Heart right ventricle (tissue), 16 donors: ENCODE data around the gene AXIN1. TPM values are rescaled to one million over a fixed set of nuclear protein-coding genes. Genes with fewer than 3 reads are reported as not detected.

Source experiments
- ATAC-seq, 8 donors: fragments of 200-7000 bp; cut with Tn5 transposase; one replicate each; pipeline ENCODE4 v1.9.1; 2020; ENCODE audit warnings: mild to moderate bottlenecking in 8 of 8, moderate library complexity in 8 of 8, moderate number of reproducible peaks in 1 of 8
- DNase-seq, 2 donors: peaks; one replicate each; pipeline ENCODE4 v3.0.0-alpha.2; 2020
- H3K27ac ChIP-seq, 10 donors: fragments of 200-600 bp; sonication (generic) in 2 of 10; one replicate each; pipeline versions ENCODE4 v1.5.0 to v1.8.0; 2020 to 2022; ENCODE audit warnings: mild to moderate bottlenecking in 3 of 10
- H3K27me3 ChIP-seq, 7 donors: fragments of 200-600 bp; one replicate each; pipeline ENCODE4 v1.8.0; 2021 to 2022; ENCODE audit warnings: mild to moderate bottlenecking in 2 of 7
- H3K36me3 ChIP-seq, 9 donors: fragments of 200-600 bp; sonication (generic) in 1 of 9; one replicate each; pipeline versions ENCODE4 v1.5.0 to v1.8.0; 2020 to 2022; ENCODE audit warnings: mild to moderate bottlenecking in 2 of 9
- H3K4me1 ChIP-seq, 9 donors: fragments of 200-600 bp; sonication (generic) in 1 of 9; one replicate each; pipeline versions ENCODE4 v1.5.0 to v1.8.0; 2020 to 2022; ENCODE audit warnings: mild to moderate bottlenecking in 4 of 9
- H3K4me3 ChIP-seq, 10 donors: fragments of 200-600 bp; sonication (generic) in 2 of 10; one replicate each; pipeline versions ENCODE4 v1.5.0 to v1.8.0; 2020 to 2022; ENCODE audit warnings: mild to moderate bottlenecking in 7 of 10, moderate library complexity in 2 of 10
- H3K9me3 ChIP-seq, 11 donors: fragments of 200-600 bp in 10 of 11; sonication (generic) in 2 of 11; one replicate each; pipeline versions ENCODE4 v1.5.0 to v1.8.0; 2013 to 2022; ENCODE audit warnings: mild to moderate bottlenecking in 2 of 11, control low read depth in 1 of 11, moderate library complexity in 1 of 11
- CTCF ChIP-seq, 9 donors: fragments of 200-600 bp; sonication (generic) in 2 of 9; IDR thresholded peaks; one replicate each; pipeline versions ENCODE4 v1.5.0 to v1.8.0; 2021 to 2022; ENCODE audit warnings: antibody characterized with exemption in 9 of 9, mild to moderate bottlenecking in 5 of 9, moderate library complexity in 1 of 9
- WGBS, 2 donors: extraction: QIAGEN DNeasy Blood & Tissue Kit; methylation state at CpG; one replicate each; pipeline ENCODE4 v1.1.7; 2013; ENCODE audit warnings: inconsistent platforms in 1 of 2; 5-methylcytosine and 5-hydroxymethylcytosine counted together
- intact Hi-C, 10 donors: fragments of 100-400 bp; cut with DNase I; formaldehyde crosslinking; loops; one replicate each; pipeline versions ENCODE4 v1.11.1 to v1.14.2; 2022
- polyA plus RNA-seq, 2 donors: library from polyadenylated mRNA; stranded (reverse); fragments of 200-250 nt; gene quantifications; one replicate each; pipeline ENCODE4 v1.2.3, GENCODE V29; 2013
- total RNA-seq, 10 donors: library from RNA; stranded (reverse); fragmentation: NEBNext Ultra II Directional in 3 of 10; extraction: Animal tissue kit (Norgen Biotek cat#: 25700) in 3 of 10; gene quantifications; one replicate each; pipeline versions ENCODE4 v1.2.1 to v1.2.4, GENCODE V29; 2021 to 2023
- donor health status: Arrhythmogenic right ventricular cardiomyopathy.
- donor health status: ischemic (EF 13 %, LVEDD 7.1; RV severe dilation, severe dysfunction).
- donor health status: healthy with polysubstance abuse.
- donor health status: DM: no; HTN: yes; CAD: no.
- donor health status: DM: no; HTN: no; CAD: no.
- donor health status: ischemic (EF 25% LVEDD 6.9; RV normal size, moderate dysfunction).
- donor health status: ischemic (EF 25% LVEDD 5.7; RV mildly dilated, moderate dysfunction).
- donor health status: healthy.
- donor health status: DM: yes; HTN: yes; CAD: no.
- donor health status: Ischemic cardiomyopathy.
- donor health status: ischemic (EF 35%, LVEDD 5.7; RV mildly dilated, moderate dysfunction).
- donor health status: nonischemic (EF 11% LVEDD 7.7; RV severe dilation, severe dysfunction).
- donor health status: DM: yes; HTN: yes; CAD: no.
- donor health status: PGD.
- donor health status: ischemic (EF 29% LVEDD 5.4; RV normal size, mild dysfunction).
- donor health status: nonischemic (EF 23%, LVEDD 6.1; RV moderate dilation, normal function).

Gene AXIN1
- total and polyA plus RNA-seq, 12 donors = 7.7 to 16.1 (median 9.5) TPM

- H3K4me3 ChIP-seq = peak overlapping the region in 9 of 10 donors; percentile 16 to 43 (median 36)
- H3K27ac ChIP-seq = no peak overlapping the region
- no peak for DNase-seq
- intact Hi-C loops = no loop called here
- H3K27me3 ChIP-seq = peaks cover 0 to 55% (median 19%) of the 10 kb centered on the region in 7 donors
- peaks cover 0 to 30% (median 19%) of the 10 kb centered on the region in 9 donors for H3K4me1 ChIP-seq
- ATAC-seq = no peak
- H3K36me3 ChIP-seq = no peaks in the 10 kb centered on the region
- no peak for TF ChIP-seq CTCF (IDR thresholded peaks at IDR 0.05)
- WGBS, 2 donors = 8 to 16% methylated on average over 15 to 47 of the region's 47 CpGs
- no peaks in the 10 kb centered on the region for H3K9me3 ChIP-seq
Measured at GRCh38 chr16:280005-280460, 72.5 kb downstream of the AXIN1 start.

- TF ChIP-seq CTCF (IDR thresholded peaks at IDR 0.05) = no peak
- H3K36me3 ChIP-seq = no peaks in the 10 kb centered on the region
- intact Hi-C loops = no loop called here
- no peak overlapping the region for H3K27ac ChIP-seq
- H3K4me1 ChIP-seq = peaks cover 0 to 35% (median 22%) of the 10 kb centered on the region in 9 donors
- no peaks in the 10 kb centered on the region for H3K9me3 ChIP-seq
- ATAC-seq (no peak), DNase-seq (no peak)
- H3K4me3 ChIP-seq = no peak overlapping the region
- peaks cover 0 to 60% (median 20%) of the 10 kb centered on the region in 7 donors for H3K27me3 ChIP-seq
- 76 to 80% methylated on average over 7 of the region's 7 CpGs for WGBS, 2 donors
Measured at GRCh38 chr16:279531-279930, 73.0 kb downstream of the AXIN1 start.

GRCh38 chr16:278863-279366, 73.6 kb downstream of the AXIN1 start:
- 53 to 58% methylated on average over 6 of the region's 6 CpGs for WGBS, 2 donors
- Histone ChIP-seq H3K9me3 (no peaks in the 10 kb centered on the region), H3K27me3 (peaks cover 0 to 66% (median 20%) of the 10 kb centered on the region in 7 donors), H3K4me1 (peaks cover 0 to 38% (median 22%) of the 10 kb centered on the region in 9 donors), H3K4me3 (no peak overlapping the region), H3K27ac (no peak overlapping the region), H3K36me3 (no peaks in the 10 kb centered on the region)
- peak; percentile 11 to 67 (median 54) for ATAC-seq
- no peak for TF ChIP-seq CTCF (IDR thresholded peaks at IDR 0.05)
- intact Hi-C loops = no loop called here
- DNase-seq = peak in 1 of 2 donors; percentile 50

GRCh38 chr16:276426-277077, 76.0 kb downstream of the AXIN1 start:
- no peak for TF ChIP-seq CTCF (IDR thresholded peaks at IDR 0.05)
- ATAC-seq (peak in 5 of 8 donors; percentile 5 to 23 (median 12)), DNase-seq (no peak)
- Histone ChIP-seq H3K4me3 (peak overlapping the region in 6 of 10 donors; percentile 53 to 64 (median 61)), H3K27ac (peak overlapping the region in 1 of 10 donors; percentile 28), H3K4me1 (peaks cover 0 to 37% (median 22%) of the 10 kb centered on the region in 9 donors), H3K9me3 (no peaks in the 10 kb centered on the region), H3K27me3 (peaks cover 0 to 55% (median 14%) of the 10 kb centered on the region in 7 donors), H3K36me3 (no peaks in the 10 kb centered on the region)
- WGBS, 2 donors = 80% methylated on average over 20 of the region's 20 CpGs
- intact Hi-C loops = no loop called here
